ENCODE measurements around the gene TRIM44. TPM values are rescaled to one million over a fixed set of nuclear protein-coding genes. Genes with fewer than 3 reads are reported as not detected.
"Not testable (repeated sequence)": the region's sequence is repeated elsewhere in the genome, so short reads cannot be mapped to it uniquely, and the experiment has no call there.

Gene TRIM44
- total RNA-seq, 6 experiments from 2014 or later = 56.7 to 65.0 (median 60.1) TPM

DNA sequence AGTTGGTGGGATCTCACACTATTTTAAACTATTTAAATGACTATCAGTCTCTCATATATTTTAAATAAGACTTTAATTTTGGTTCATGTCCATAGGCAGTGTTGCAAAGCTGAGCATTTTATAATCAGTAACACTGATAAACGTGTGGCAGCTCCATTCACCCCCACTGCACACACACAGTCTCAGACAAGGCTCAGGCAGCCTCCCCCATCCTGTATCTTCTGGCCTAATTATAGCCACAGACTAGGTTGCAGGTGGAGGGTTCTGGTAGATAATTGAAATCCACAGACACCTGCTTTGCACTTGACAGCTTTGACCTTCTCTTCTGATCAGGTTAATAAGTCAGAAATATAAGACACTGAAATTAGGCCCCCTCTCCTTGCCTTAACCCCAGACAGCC is 162.8 kb downstream of the TRIM44 start:
- no peak overlapping the region for H3K4me3 Mint-ChIP-seq

GRCh38 chr11:35826006-35826405 is 163.4 kb downstream of the TRIM44 start:
- H3K27me3 Mint-ChIP-seq (ENCODE audit: insufficient read depth) = peaks cover 6% of the 10 kb centered on the region
- H3K9me3 Mint-ChIP-seq = no peaks in the 10 kb centered on the region
- TF ChIP-seq, protein P1, sequence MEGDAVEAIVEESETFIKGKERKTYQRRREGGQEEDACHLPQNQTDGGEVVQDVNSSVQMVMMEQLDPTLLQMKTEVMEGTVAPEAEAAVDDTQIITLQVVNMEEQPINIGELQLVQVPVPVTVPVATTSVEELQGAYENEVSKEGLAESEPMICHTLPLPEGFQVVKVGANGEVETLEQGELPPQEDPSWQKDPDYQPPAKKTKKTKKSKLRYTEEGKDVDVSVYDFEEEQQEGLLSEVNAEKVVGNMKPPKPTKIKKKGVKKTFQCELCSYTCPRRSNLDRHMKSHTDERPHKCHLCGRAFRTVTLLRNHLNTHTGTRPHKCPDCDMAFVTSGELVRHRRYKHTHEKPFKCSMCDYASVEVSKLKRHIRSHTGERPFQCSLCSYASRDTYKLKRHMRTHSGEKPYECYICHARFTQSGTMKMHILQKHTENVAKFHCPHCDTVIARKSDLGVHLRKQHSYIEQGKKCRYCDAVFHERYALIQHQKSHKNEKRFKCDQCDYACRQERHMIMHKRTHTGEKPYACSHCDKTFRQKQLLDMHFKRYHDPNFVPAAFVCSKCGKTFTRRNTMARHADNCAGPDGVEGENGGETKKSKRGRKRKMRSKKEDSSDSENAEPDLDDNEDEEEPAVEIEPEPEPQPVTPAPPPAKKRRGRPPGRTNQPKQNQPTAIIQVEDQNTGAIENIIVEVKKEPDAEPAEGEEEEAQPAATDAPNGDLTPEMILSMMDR (IDR thresholded peaks at IDR 0.05) = no peak
- no peak overlapping the region for H3K27ac Mint-ChIP-seq
- peaks cover 31% of the 10 kb centered on the region for H3K4me1 Mint-ChIP-seq (ENCODE audit: low read depth)
- DNase-seq = no peak
- no peak overlapping the region for H3K4me3 Mint-ChIP-seq
- no peaks in the 10 kb centered on the region for H3K36me3 Mint-ChIP-seq (ENCODE audit: low read depth)

More for the DNA sequence above, 162.8 kb downstream of the TRIM44 start:
- peaks cover 31% of the 10 kb centered on the region for H3K4me1 Mint-ChIP-seq (ENCODE audit: low read depth)
- no peaks in the 10 kb centered on the region for H3K9me3 Mint-ChIP-seq
- peaks cover 2% of the 10 kb centered on the region for H3K27me3 Mint-ChIP-seq (ENCODE audit: insufficient read depth)
- no peaks in the 10 kb centered on the region for H3K36me3 Mint-ChIP-seq (ENCODE audit: low read depth)
- DNase-seq = no peak
- TF ChIP-seq, protein P1 (IDR thresholded peaks at IDR 0.05) = no peak
- H3K27ac Mint-ChIP-seq = no peak overlapping the region

- TF ChIP-seq, protein P1 (IDR thresholded peaks at IDR 0.05) = no peak
- no peaks in the 10 kb centered on the region; the same call in 1 of the 2 replicates for H3K9me3 Mint-ChIP-seq
- H3K27me3 Mint-ChIP-seq (ENCODE audit: insufficient read depth) = peaks cover 11% of the 10 kb centered on the region
- peaks cover 23% of the 10 kb centered on the region for H3K4me1 Mint-ChIP-seq (ENCODE audit: low read depth)
- no peak for DNase-seq
- H3K4me3 Mint-ChIP-seq = no peak overlapping the region
- H3K36me3 Mint-ChIP-seq (ENCODE audit: low read depth) = no peaks in the 10 kb centered on the region
- no peak overlapping the region for H3K27ac Mint-ChIP-seq
These were observed 164.4 kb downstream of the TRIM44 start for GRCh38 chr11:35826949-35827348.

DNA sequence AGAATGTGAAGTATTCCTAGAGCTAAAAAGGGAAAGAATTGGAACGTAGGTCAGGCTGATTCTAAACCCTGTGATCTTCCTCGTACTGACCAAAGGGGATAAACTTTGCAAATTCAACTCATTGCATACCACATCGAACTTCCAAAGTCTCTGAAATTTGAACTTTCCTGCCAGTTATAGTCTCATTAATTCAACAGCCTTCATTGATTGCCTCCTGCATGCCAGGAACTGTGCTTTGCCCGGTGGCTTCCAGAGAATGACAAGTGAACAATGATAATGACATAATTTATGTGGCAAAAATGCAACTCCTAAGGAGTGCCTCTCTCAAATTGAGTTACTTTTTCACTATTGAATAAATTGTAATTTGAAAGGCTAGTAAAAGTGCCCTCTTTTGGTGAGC is 173.6 kb downstream of the TRIM44 start:
- peaks cover 17% of the 10 kb centered on the region for H3K27me3 Mint-ChIP-seq (ENCODE audit: insufficient read depth)
- no peak overlapping the region for H3K4me3 Mint-ChIP-seq

GRCh38 chr11:35838071-35838470 is 175.5 kb downstream of the TRIM44 start:
- H3K4me3 Mint-ChIP-seq = no peak overlapping the region
- peaks cover 4% of the 10 kb centered on the region; the same call in 1 of the 2 replicates for H3K9me3 Mint-ChIP-seq
- H3K36me3 Mint-ChIP-seq (ENCODE audit: low read depth) = no peaks in the 10 kb centered on the region

More for the DNA sequence above, 173.6 kb downstream of the TRIM44 start:
- TF ChIP-seq, protein P1 (IDR thresholded peaks at IDR 0.05) = no peak
- no peak for DNase-seq
- Mint-ChIP-seq H3K9me3 (peaks cover 4% of the 10 kb centered on the region; the same call in 1 of the 2 replicates), H3K27ac (no peak overlapping the region), H3K36me3 (ENCODE audit: low read depth) (no peaks in the 10 kb centered on the region), H3K4me1 (ENCODE audit: low read depth) (no peaks in the 10 kb centered on the region)

DNA sequence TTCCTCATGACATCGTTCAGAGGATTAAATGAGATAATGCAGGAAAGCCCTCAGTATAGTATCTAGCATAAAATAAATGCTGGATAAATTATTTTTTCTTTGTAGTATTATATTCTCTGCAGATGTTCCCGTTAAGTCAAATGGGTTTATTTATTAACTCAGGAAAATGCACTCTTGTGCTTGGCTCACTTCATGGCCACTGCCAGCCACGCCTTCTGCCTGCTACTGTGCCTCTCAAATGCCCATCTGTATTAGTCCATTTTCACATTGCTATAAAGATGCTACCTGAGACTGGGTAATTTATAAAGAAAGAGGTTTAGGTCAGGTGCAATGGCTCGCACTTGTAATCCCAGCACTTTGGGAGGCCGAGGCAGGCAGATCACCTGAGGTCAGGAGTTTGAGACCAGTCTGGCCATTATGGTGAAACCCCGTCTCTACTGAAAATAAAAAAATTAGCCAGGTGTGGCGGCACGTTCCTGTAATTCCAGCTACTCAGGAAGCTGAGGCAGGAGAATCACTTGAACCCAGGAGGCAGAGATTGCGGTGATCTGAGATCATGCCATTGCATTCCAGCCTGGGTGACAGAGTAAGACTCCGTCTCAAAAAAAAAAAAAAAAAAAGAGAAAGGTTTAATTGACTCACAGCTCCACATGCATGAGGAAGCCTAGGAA is 176.3 kb downstream of the TRIM44 start:
- DNase-seq; H3K9me3 Mint-ChIP-seq; H3K4me1 Mint-ChIP-seq (ENCODE audit: low read depth); H3K27ac Mint-ChIP-seq; H3K36me3 Mint-ChIP-seq (ENCODE audit: low read depth); H3K4me3 Mint-ChIP-seq: not testable (repeated sequence)
- peaks cover 15% of the 10 kb centered on the region for H3K27me3 Mint-ChIP-seq (ENCODE audit: insufficient read depth)

More at GRCh38 chr11:35838071-35838470, 175.5 kb downstream of the TRIM44 start:
- peaks cover 14% of the 10 kb centered on the region for H3K27me3 Mint-ChIP-seq (ENCODE audit: insufficient read depth)
- no peak for DNase-seq
- no peaks in the 10 kb centered on the region for H3K4me1 Mint-ChIP-seq (ENCODE audit: low read depth)
- TF ChIP-seq, protein P1 (IDR thresholded peaks at IDR 0.05) = no peak
- no peak overlapping the region for H3K27ac Mint-ChIP-seq

All from HFFc6 (cell line).